ENCODE results near the gene EPAS1.

EPAS1 gene

DNA sequence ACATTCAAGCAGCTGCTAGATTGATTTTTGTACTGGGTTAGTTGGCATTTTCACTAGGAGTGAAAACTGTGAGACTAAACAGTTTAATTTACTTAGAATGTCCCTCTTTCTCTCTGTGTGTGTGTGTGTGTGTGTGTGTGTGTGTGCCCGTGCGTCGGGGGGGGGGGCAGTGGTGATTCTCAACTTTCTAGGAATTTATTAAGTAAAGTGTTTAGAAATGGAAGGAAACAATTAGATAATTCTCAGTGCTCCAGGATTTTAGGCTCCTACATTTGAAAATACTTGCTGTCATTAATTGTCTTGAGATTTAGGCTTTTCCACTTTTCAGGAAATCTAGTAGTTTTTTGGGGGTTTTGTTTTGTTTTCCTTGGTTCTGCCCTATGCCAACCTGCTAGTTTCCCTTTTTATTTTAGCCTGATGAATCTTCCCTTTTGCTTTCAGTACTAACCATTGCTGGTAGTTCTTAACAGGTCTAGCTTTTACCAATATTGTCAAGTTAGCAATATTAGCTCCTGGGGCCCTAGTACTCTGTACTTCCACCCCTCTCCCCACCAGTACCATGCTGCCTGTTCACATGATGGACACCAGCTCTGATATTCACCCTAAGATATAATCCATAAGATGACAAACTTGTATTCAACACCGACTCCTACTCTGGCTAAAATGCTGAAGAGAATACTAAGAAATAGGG, 4.9 kb downstream of the EPAS1 start:
- no peak for DNase-seq (ENCODE audit: low spot score)

DNA sequence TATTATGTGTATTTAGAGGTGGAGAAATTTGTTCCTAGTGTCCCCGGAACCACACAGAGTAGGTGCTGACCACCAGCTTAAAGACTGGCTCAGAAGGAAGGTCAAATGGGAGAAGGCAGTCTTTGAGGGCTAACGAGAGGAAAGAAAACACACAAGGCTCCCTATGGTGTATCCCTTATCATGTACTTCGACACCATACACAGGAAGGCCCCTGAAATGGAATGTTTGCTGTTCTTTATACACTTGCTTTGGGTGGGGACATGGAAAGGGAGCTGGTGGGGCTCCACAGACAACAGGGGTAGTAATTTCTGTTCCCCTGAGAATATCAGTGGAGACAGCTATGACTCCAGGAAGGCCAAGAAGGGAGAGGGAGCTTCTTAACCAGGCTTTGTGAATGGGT, 6.0 kb downstream of the EPAS1 start:
- DNase-seq (ENCODE audit: low spot score) = no peak

DNA sequence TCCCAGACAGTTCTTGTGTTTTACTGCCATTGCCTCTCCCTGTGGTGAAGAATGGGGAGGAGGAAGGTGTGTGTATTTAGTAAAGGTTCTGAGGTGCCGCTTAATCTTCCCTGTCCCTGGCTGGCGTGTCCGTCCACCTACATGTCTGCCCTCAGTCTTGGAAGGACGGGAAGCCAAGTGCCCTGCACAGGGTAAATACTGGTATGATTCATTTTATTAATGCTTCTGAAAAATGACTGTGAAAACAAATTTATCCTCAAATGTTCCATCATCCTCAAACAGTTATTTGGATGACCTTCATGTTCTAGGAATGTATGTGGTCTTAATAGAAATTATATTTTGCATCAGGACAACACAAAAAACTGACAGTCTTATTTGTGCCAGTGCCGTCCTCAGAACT, 6.6 kb downstream of the EPAS1 start:
- DNase-seq (ENCODE audit: low spot score) = no peak

DNA sequence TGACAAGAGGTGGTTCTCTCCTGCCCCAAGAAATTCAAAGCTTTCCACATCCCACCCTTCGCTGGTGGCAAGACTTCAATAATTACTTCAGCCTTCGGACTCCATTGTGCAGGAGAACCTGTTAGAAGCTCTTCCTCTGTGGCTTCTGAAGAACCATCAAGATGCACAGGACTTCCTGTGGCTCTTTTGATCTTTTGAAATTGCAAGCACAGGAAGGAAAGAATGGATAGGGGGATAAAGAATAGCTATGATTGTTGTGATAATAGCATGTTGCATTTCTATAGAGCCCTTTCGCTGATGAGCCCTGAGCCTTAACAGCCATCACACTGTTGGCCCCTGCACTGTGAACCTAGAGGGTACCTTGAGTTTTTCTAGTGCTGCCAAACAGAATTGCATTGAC, 7.4 kb downstream of the EPAS1 start:
- no peak for DNase-seq (ENCODE audit: low spot score)

DNA sequence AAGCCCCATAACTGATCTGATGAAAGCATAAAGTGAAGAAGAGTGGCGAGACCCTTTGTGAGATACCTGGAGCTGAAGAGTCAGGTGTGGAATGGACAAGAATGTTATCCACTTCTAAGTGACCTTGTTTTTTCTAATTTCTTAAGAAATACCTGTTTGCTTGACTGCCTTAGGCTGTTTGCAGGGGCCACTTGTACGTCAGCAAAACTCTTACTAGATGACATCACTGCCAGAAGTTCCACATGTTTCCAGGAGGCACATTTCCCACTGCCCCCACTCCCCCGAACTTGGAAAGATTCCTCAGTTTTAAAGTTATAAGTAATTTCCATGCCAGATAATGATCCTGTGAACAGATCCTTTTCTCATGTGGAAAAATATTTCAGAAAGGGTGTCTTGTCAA, 8.0 kb downstream of the EPAS1 start:
- no peak for DNase-seq (ENCODE audit: low spot score)

DNA sequence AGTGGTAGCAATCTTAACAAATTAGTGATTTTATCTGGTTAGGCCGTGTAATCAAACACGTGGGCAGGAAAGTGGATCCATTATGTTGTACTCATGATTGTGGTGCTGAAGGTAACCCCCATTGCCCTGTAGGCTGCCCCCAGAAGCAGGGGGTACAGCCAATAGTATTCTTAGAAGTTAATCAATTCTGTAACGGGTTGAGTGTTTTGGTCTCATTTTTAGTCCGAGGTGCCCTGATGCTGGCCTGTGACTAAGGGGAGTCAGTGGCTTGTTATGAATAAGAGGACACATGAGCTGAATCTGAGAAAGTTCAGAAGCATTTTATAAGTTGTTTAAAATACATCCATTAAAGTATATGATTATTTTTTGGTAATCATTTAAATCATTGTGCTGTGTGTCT, 8.6 kb downstream of the EPAS1 start:
- no peak for DNase-seq (ENCODE audit: low spot score)

DNA sequence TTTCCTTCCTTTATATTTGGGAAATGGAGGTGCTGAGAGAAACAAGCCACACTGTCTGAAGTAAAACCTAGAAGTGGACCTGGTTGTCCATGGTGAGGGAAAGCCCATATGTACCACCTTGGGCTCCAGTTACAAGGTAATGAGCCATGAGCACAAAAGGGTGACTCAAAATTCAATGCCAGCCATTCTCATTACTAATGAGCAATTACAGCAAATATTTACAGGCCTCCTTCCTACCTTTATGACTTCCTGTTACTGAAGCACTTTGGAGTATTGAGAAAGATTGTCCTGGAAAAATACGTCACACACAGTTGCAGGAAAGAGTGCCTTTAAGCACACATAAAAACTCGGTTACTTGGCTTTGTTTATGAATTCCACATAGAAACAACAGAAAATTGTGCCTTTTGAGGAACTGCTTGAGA, 9.1 kb downstream of the EPAS1 start:
- peak; percentile 10 for DNase-seq (ENCODE audit: low spot score)

DNA sequence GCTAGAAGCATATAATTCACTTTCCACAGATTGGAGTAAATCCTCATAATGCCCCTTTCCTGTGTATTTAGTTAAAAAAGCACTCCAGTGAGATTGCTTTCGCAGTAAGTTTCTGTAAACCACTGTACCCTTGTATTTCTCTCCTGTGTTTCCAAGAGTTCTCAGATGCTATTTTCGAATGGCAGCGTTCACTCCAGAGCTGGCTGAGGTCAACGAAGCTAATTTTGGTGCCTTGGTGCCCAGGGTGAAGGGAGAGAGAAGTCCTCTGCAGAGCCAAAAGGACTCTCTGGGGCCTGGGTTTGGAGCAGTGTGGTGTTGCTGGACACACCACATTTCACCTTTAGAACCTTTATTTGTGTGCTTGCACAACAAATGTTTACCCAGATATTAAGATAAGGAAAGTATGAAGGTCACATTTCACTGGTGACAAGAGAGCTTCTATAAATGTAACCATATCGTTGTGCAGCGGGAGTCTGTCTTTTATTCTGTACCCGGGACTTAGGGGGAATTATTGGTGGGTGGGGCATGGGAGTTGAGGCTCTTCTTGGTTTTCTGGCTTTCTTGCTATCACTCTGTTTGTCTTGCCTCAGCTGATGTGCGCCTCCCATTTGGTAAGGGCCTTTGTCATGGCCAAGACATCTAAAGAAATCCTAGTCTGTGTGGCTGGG, 9.9 kb downstream of the EPAS1 start:
- DNase-seq (ENCODE audit: low spot score) = no peak

DNA sequence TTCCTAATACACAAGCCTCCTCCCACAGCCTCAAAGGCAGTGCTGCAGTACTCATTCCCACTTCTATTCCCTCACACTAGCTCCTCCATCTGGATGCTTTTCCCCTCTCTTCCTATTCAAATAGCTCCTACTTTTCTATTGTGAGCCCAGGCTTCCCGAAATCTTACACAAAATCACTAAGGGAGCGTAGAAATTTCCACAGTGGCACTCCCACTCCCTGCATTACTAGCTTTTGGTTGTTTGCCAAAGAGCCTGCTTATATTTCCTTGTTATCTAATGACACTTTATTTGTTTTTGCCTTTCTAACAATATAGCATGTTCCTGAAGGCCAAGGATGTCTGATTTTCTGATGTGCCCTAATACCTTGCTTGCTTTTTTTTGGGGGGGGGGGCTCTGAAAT, 10.9 kb downstream of the EPAS1 start:
- DNase-seq (ENCODE audit: low spot score) = no peak

DNA sequence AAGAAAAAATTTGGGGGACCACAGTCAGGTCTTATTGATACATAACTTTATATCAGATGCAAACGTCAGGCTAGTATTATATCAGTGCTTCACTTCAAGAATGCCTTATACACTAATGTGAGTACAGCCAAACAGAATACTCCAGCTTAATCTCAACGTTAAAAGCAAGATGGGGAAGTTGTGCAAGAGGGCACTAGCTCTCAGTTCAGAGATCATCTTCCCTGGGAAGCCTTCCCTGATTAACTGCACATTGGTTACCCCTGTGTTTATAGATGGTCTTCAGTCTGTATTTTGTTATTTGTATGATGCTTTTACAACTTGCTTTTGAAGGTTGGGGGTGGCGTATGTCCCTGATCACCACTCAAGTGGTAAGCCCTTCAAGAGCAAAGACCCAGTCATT, 11.4 kb downstream of the EPAS1 start:
- DNase-seq (ENCODE audit: low spot score) = no peak

DNA sequence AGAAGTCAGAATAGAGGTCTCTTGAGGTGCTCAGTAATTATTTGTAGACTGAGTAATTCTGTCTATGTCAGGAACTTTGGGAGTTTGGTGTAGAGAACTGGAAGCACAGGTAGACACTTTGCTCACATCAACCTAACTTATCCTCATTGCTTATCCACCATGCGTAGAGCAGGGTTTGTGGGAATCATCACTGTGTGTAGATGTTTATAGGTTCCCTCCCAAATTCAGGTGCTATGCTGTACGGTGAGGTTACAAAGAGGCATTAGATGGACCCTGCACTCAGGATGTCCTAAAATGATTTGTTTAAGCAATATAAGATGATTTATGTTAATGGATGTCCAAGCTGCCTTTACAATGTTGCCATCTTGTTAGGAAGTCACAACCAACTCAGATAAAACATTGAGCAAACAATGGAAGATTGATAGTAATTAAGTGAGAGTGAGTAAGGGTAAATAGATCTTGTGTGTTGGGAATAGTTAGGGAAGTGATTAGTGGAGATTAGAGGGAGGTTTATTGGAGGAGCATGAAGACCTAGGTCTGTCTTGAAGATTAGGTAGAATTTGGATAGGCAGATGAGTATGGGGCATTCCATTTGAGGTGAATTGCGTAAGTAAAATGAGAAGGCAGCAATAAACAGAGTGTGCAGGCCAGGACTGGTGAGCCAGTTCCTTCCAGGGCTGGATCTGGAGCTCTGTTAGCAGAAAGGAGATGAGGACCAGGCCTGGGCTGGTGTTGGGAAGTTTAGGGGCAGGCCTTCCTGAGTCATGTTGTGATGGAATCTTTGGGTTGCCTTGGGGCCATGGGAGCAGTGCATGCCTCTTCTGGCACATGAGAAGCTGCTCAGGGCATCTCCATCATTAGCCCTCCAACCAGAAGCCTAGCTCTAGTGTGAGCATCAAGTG, 12.1 kb downstream of the EPAS1 start:
- DNase-seq (ENCODE audit: low spot score) = no peak

DNA sequence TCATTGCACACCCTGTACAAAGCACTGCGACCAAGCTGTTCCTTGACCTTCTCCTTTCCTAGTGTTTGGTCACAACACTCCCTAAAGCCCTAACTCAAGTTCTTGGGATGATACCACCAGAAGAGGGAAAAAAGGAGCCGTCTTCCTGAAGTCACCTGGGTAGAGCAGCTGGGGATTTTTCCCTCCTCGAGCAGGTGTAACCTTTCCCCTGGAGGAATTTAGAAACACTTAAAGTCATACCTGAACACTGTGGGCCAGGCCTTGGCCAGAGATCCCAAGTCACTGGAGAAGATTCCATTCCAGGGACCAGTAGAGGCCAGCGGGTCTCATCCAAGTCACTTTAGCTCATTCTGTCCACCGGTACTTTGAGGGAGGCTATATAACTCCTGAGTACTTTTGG, 13.2 kb downstream of the EPAS1 start:
- no peak for DNase-seq (ENCODE audit: low spot score)

DNA sequence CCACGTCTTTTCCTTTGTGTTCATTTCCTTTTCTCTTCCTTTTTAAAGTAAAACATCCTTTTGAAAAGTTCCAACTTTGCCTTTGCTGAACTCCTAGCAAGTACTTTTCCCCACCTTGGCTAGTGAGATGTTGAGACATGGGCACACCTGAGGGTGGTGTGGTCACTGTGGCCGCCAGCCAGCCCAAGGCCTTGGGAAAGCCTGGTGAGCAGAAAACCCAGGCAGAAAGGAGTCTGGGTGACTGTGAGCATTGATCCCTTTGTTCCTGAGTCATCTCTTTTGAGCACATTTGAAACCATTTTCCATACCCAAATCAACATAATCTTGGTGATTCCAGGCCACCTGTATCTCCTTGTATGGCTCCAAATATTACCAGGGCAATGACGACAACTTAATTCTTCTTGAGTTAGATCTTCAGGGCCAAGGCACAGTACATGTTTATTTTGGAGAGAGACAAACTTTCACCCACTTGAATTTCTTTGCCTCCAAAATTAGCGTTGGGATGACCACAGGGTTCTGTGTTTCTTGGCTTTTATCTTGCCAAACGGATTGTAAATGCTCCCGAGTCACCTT, 14.5 kb downstream of the EPAS1 start:
- DNase-seq (ENCODE audit: low spot score) = no peak

DNA sequence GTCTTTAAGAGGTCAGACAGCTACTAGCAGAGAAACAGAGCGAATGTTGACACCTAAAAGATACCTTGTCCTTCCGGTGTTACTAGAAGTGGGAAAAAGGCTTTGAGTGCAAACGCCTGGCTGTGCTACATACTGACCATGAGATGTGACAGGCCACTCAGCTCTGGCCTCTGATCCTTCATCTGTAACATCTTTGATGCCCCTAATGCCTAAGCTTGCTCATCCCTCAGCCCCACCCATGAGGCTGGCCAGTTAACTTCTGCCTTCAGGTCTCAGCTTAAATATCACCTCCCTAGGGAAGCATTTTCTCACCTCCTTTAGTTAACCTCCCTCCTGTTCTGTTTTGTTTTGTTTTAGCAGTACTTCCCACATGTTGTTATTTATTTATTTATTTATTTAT, 15.9 kb downstream of the EPAS1 start:
- no peak for DNase-seq (ENCODE audit: low spot score)

DNA sequence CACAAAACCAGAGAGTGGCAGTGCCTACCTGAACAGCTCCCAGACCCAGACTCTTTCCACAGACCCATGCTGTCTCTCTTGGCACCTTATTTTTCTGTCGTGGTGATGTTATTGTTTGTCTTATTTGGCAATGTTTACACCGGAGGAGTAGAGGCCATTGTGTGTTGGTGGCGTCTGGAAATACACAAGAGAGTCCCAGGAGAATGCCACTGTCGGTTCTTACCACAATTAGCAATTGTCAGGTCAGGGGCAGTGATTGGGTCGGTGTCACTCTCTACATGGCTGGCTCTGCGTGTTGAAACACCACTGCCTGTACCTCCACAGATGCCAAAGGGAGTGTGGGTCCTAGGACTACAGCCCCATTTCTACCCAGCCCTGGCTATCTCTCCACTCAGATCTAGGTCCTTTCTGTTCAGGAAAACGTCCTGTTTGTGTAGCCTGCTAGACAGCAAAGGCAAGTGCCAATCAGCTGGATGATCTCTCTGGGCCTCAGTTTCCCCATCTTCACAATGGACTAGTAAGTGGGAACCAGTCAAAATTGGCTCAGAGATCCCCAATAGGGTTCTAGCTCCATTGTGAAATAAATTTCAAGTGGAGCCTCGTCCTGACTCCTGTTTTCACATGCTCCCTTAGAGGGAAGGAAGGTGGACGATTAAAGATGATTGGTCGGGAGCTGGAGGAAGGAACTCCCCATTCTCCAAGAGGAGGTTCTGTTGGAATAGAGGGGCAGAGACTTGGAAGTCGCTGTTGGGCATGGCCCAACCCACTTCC, 17.0 kb downstream of the EPAS1 start:
- no peak for DNase-seq (ENCODE audit: low spot score)

DNA sequence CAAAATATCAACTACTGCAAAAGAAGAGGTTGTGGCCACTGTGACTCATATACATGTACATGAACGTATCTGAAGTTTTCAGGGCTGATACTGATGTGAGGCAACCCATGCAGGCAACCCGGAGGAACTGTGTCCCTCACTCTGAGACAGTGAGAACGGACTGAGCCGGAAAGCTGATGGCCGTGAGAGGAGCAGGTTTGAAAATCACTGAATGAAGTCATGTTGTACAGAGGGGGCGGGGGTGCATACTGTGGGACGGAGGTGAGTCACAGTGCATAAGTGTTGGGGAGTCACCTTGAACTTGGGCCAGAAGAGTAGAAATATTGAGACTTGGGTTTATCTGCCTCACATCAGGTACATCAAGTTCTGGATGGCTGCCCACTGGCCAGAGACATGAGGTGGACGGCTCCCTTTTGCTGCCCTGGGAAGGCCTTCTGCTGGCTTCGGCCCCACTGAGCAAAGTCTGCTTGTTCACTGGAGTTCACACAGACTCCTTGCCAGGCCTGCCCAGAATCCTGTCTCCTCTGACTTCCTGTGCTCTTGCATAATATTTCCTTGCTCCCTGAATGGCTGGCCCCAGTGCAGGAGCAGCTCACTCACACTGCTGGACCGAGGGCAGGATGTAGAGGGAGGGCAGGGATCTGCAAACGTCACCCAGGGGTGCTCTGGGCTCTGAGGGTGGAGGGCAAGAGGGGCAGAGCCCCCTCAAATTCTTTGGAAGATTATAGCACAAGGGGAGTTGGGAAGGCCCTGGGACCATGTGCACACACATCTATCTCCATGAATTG, 18.1 kb downstream of the EPAS1 start:
- peak; percentile 96 for DNase-seq (ENCODE audit: low spot score)

DNA sequence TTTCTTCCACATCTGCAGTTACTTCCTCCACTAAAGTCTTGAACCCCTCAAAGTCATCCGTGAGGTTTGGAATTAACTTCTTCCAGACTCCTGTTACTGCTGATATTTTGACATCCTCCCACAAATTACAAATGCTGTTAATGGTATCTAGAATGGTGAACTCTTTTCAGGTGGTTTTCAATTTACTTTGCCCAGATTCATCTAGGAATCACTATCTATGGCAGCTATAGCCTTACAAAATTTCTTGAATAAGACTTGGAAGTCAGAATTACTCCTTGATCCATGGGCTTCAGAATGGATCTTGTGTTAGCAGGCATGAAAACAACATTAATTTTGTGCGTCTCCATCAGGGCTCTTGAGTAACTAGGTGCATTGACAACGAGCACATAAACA, 19.9 kb downstream of the EPAS1 start:
- no peak for DNase-seq (ENCODE audit: low spot score)

DNA sequence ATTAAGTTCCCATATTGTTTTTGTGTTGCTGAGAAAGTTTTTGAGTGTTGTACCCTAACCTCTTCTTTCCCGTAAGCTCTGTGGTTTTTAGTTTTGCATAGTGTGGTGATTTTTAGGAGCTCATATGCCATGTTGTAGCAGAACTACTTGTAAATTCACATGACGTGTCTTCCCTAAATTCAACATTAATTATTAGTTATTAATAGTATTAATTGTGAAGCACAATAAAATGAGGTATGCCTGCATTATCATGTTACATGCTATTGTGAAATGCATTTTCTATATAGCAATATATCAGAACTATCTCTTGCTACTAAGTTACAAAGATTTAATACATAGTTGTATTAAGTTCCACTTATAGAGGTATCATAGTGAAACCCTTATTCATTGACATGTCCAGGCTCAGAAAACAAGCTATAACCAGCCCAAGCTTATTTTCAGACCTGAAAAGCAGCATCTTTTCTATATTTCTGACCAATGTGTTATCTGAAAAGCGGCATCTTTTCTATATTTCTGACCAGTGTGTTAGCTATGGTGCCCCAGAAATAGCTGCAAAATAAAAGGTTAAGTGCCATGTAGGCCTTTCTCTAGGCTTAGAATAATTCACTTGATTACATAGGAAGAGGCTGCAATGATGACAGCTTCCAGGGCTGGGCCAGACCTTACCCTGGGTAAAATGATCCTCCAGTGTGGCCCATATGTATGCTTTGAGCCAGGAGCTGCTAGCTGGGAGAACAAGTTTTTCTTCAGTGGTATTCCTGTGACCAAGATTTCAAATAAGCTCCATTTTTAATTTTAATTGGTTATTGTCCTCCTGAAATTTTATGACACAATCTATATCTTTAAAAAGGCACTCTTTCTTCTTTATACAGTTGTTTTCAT, 21.6 kb downstream of the EPAS1 start:
- DNase-seq (ENCODE audit: low spot score) = no peak

DNA sequence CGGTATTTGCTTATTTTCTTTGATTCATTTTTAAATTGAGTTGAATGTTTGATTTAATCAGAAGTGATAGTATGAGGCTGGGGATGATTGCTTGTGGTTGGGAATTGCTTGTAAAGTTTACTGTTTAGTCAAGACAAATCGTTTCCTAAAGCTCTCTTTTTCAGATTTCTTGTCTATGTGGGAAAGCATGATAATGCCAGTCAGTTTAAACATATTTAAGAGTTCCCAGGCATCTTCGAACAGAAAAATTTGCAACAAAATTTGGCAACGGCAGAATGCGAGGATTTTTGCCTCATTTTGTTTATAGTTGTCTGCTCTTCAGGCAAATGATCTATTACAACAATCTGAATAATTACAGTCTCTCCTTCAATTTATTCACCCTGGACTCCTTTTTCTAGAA, 22.5 kb downstream of the EPAS1 start:
- no peak for DNase-seq (ENCODE audit: low spot score)

DNA sequence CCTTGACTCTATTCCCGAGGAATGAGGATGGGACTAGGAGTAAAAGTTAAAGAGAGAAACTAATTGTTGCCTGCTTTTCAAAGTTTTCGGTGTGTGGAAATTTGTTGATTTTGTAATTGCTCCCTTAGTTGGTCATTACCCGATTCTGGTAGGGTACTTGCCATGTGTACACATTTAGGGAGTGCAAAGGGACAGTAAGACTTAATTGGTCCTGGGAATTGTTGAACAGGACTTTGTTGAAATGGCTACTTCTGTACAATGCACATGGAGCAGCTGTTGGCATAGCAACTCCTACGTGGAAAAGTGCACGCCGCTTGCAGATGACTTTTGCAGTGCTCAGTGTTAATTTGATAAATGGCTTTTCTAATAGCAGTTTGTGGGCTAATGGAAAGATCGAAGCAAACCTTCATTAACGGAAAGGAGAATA, 22.9 kb downstream of the EPAS1 start:
- no peak for DNase-seq (ENCODE audit: low spot score)
